Left colon (tissue), 2 donors: ENCODE data around the gene CCDC74B. TPM values are rescaled to one million over a fixed set of nuclear protein-coding genes. Genes with fewer than 3 reads are reported as not detected.
"Not testable (repeated sequence)": the region's sequence is repeated elsewhere in the genome, so short reads cannot be mapped to it uniquely, and the experiment has no call there.

ENCODE experiments used
- ATAC-seq: fragments of 200-7000 bp; cut with Tn5 transposase; one replicate; pipeline ENCODE4 v1.9.1; 2020; ENCODE audit warnings: mild to moderate bottlenecking, moderate library complexity
- DNase-seq, 2 donors: peaks; one replicate each; pipeline ENCODE4 v3.0.0-alpha.2; 2020
- intact Hi-C, 2 donors: fragments of 100-400 bp; cut with DNase I in 1 of 2; cut with micrococcal nuclease in 1 of 2; formaldehyde crosslinking; loops; one replicate each; pipeline versions ENCODE4 v1.11.2 to v1.14.0; 2022; cut with DNase I, micrococcal nuclease
- total RNA-seq, 2 donors: library from RNA; stranded (reverse); fragmentation: NEBNext Ultra II Directional; extraction: Animal tissue kit (Norgen Biotek cat#: 25700); gene quantifications; one replicate each; pipeline ENCODE4 v1.2.1, GENCODE V29; 2021
- donor health status: DM: no; HTN: no; CAD: no.
- donor health status: DM: yes; HTN: yes; CAD: no.

Gene CCDC74B
- total RNA-seq, 2 donors from 2014 or later, result 0.49 to 0.73 TPM

DNA sequence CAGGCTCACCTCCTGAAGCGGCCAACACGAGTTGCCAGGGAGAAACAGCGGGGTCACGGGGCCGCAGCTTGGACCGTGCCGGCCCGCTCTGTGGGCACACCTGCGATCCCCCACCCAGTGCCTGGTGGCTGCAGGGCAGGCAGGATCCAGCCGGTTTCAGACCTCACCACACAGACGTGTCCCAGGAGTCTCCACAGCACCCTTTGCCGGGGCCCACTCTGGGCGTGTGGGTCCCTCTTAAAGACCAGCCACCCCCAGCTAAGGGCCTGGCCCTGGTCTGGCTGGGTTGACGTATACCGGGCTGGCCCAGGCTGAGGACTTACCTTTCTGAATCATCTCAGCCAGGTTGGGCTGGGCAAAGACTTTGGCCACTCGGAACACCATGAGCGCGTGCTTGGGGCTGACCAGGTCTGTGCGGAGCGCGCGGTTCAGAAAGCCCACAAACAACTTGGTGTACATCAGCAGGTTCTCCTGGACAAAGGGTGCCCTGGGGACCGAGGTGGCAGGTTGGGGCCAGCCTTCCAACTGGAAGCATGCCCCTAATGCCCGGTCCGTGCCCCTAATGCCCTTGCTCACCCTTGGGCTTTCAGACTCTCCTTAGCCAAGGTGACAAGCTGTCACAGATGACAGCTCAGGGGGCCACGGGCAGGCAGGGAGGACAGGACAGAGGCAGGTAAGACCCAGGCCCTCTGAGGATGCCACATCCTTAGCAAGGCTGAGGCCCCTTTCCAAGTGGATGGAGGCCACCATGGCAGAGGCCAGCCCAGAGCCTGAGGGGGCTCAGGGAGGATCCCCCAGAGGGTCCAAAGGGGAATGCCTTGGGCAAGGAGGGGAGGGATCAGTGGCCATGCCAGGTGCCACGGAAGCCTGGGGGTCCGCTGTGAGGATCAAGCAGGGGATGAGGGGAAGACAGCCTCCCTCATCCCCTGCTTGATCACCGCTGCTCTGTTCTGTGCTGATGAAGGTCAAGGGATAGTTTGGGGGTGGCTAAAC is 10.2 kb upstream of the CCDC74B start:
- ATAC-seq, result no peak
- intact Hi-C loops, result no loop called here
- DNase-seq, result no peak

DNA sequence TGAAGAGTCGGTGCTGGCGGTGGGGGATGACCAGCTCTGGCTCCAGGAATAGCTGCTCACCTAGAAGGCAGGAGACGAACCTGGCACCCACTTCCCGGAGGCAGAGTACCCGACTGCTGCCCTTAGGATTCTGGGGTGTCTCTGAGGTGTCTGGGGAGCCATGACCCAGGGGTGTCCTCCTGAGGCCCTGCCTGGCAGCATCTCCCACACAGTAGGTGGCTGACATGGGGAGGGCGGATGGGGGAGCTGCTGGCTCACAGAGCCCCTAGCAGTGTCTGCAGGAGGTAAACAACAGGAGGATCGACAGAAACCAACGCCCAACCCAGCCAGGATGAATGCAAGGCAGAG is 9.5 kb upstream of the CCDC74B start:
- ATAC-seq, DNase-seq, intact Hi-C loops: not testable (repeated sequence)

DNA sequence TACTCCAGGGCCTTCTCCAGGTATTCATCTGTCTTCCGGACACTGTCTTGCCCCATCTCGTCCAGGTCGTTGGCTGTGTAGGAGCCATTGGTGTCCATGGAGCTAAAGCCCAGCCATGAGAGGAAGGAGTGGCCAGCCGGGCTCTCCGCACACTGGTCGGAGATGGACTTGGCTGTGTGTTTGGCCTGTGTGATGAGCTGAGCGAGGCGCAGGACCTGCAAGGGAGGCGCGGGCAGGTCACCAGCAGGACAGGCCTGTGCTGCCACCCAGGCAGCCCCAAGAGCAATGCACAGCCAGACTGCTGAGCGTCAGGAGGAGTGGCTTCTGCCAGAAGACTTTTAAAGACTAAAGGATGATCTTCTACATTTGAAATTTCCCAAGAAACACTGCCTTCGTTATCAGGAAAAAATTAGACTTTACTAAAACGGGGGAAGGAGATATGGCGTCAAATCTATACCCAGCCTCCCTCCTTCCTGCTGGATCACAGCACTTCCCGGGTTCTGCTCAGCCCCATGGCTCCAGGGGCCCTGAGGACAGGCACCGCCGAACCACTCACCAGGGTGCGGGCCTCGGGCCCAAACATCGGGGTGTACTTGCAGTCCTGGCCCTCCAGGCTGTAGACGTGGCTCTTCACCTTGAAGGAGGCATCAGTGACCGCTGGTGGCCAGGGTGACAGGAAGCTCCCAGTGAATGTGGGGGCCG is 9.0 kb upstream of the CCDC74B start:
- ATAC-seq, DNase-seq, intact Hi-C loops: not testable (repeated sequence)

DNA sequence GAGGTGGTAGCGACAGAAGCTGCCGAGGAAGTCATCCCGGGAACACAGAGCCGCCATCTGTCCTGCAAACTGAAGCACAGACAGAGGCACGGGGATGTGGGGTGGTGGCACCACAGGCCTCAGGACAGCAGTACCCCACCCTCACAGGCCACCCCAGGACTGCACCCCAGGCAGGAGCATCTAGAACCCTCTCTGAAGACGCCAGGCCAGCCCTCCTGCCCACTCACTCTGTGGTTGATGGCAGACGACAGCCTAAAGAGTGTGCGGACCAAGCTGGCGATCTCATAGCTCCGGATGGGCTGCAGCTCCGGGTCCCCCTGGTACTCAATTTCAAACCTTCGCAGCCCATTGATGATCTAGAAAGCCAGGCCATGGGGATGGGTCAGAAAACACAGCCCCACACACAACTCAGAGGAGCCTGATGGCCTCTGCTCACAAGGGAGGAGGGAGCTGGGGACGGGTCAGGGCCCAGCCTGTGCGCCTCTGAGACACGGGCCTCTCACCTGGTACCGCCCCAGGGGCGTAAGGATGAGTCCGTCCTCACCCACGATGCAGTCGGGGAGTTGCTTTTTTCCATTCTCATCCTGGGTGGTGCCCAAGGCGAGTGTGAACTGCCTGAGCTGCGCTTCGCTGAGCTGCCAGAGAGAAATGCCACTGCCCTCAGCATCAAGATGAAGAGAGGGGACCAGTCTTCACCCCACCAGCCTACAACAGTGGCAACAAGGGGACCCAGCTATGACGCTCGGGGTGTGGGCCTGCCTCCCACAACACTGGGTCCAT is 8.1 kb upstream of the CCDC74B start:
- no peak for DNase-seq
- intact Hi-C loops, result no loop called here
- no peak for ATAC-seq

DNA sequence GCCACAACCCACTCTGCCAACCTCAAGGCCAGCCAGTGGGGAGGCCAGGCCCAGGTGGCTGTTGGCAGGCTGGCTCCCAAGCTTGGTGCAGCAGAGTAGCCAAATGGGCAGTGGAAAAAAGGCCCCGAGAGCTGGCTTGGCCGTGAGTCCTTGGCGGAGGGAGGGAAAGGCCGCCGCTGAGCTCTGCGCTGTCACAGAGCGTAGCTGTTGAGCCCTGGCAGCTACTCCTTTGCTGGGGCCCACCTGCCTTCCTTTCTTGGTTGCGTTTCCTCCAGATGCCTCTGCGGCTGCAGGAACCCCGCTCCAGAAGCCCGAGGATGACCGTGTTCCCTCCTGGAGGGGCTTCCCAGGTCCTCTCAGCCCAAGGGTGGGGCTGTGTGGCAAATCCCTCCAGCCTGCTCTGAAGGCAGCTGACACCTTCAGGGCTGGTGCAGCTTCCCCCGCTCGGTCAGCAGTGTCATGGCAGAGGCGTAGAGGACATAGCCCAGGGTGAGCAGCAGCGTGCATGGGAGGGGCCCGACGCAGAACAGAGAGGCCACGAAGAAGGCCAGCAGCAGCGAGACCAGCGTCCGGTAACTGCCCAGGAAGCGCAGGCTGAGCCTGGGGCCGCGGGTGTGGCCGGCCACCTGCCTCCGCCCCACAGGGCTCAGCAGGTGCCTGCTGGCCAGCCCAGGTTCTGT is 7.4 kb upstream of the CCDC74B start:
- DNase-seq, intact Hi-C loops, ATAC-seq: not testable (repeated sequence)

DNA sequence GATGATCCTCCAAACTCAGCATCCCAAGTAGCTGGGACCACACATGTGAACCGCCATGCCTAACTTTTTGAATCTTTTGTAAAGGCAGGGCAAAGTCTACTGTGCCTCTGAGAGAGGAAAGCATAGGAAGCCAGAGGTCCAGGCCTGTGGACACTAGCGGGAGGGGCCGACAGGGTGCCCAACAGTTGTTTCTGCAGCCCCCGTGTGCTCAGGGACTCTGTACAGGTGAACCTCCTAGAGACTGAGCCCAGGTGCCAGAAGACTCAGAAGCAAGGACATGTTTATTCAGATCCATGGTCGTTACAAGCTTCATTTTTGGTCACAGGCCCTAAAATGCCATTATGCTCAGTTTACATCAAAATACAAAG is 6.2 kb upstream of the CCDC74B start:
- ATAC-seq, DNase-seq, intact Hi-C loops: not testable (repeated sequence)

DNA sequence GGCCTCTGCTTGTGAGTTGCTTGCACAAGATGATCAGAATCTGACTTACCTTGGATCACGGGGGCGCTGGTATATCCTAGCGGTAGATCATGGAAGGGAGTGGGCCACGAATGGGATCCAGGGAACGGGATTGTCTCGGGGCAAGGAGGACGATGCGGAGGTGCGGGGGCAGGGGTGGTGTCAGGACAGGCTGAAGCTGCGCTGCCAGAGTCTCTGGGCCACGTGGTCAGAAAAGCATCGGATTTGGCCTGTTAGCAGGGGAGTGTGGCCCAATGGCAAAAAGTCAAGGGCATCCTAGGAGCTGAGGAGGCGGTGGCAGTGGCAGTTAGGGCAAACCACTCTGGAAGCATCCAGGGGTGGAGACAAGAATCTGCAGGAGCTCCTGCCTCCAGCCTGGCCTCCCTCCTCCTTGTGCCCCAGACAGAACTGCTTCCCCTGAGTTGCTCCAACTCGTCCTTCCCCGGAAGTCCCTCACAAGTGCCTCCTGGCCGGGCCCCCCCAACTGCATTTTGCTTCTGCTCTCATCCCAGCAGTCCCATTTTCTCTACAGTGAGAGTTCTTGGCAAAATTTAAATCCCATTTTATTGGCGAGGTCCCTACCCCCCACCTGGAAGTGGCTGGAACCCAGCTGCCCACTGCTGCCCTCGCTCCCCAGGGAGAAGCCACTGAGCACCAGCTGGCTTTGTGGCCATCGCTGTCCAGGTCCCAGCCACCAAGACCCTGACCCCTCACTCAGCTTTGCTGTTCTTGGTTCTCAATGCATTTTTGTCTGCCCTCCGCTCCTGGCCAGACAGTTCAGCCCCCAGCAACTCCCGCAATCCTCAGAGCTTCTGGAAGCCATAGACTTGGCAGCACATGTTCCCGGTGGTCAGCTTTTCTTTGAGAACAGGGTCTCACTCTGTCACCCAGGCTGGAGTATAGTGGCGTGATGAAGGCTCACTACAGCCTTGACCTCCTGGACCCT is 5.6 kb upstream of the CCDC74B start:
- intact Hi-C loops, result no loop called here
- DNase-seq (no peak), ATAC-seq (no peak)

DNA sequence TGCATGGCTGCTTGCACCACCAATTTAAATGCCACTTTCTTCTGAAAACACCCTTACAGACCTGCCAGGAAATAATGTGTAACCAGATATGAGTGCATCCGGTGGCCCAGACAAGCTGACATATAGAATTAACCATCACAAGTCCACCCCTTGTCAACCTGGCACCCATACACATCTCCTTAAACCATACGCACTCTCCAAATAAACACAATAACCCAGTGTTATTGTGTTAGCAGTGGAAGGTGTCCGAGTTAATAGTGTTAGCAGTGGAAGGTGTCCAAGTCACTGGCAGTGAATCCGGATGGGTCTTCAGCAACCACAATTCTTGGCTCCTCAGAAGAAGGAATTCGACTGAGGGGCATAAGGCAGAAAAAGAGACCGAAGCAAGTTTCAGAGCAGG is 3.6 kb upstream of the CCDC74B start:
- ATAC-seq, intact Hi-C loops, DNase-seq: not testable (repeated sequence)

DNA sequence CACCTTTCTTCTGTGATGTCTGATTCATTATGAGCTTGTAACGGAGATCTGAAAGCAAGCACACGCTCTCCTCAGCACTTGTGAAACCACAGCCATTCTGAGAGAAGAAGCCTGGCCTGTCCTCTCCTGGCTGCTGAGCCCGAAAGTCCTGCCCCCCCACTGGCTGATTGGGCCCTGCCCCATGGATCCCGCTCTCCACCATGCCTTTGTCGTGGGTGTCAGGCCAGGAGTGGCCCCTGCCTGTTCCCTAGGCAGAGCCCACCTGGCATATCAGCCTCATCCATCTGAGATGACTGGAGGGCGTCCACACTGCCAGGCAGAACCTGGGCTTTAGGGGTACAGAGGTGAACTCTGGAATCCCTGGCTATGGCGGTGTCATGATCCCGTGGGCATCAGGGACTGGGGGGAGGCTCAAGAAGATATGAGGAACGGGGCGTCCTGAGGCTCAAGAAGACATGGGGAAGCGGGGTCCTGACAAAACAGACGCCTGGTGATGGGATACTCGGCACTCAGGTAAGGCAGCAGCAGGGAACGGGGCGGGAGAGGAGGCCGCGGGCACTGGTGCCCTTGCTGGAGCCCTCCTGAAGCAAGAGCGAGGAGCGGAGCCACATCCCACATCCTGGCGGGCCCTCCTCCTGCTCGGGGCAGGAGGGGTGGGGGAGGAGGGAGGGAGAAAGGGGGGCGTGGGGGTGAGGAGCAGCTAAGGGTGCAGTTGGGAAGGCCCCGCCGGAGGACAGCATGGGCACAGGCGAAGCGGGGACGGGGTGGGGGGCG is 1.5 kb downstream of the CCDC74B start:
- ATAC-seq, DNase-seq, intact Hi-C loops: not testable (repeated sequence)

DNA sequence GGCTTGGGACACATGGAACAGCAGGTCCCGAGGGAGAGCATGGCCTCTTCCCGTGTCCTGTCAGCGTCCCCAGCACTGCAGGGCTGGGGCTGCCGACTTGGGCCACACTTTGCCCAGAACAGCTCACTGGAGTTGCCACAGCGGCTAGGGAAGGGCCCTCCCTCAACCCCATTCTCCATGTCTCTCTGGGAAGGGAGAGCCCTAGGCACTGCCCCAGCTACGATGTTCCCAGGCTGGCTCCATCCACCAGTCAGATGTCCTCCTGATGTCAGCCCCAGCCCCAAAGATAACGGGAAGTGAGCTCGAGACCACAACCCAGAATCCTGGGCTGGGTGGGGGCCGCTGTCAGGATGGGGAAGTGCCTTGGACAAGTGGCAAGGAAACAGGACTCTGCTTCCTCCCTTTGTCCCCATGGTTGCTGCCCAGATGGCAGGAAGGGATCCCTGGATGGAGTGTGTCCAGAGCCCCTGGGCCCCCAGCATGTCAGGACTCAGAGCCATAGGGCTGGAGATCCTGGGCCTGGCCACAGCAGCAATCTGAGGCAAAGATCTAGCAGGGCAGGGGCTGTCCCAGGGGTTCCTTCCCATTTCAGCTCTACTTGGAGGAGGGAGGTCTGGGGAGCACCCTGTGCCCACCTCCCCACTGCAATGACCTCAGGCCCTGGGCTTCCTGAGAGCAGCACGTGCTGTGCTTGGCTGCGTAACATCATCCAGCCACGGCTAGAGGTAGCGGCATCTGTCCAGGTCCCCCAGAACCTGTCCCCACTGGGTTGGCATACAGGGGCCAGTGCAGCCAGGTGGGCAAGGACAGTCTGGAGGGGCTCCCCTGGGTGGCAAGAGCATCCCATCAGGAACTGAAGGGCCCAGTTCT is 2.3 kb downstream of the CCDC74B start:
- intact Hi-C loops, DNase-seq, ATAC-seq: not testable (repeated sequence)

DNA sequence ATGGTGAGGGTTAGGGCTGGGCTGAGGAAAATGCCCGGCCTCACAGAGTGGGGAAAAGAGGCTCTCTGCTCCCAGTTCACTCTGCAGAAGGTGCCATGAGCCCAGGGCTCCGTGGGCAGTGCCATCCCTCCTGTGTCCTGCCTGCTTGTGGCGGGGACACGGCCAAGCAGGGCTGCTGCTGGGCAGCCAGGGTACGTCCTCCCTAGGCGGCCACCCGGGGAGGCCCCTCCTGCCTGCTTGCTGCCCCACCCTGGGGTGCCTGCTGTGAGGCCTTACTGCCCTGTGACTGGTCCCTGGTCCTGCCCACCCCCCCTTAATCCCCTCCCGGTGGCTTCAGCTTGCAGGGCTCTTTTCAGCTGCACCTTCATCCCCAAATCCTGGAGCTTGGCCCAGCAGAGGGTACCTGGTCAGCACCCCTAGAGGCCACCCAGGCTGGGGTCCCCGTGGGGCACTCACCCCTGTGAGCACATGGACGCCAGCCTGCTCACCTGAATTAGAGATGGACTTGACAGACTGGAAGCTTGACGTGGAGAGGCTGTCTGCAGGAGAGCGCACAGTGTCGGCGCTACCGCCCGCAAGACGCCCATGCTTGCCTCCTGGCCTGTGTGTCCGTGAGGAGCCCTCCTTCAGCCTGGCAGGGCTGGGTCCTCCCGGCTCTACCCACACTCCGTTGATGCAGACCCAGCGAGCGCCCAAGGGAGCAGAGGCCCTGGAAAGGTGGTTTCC is 3.1 kb downstream of the CCDC74B start:
- intact Hi-C loops, ATAC-seq, DNase-seq: not testable (repeated sequence)

DNA sequence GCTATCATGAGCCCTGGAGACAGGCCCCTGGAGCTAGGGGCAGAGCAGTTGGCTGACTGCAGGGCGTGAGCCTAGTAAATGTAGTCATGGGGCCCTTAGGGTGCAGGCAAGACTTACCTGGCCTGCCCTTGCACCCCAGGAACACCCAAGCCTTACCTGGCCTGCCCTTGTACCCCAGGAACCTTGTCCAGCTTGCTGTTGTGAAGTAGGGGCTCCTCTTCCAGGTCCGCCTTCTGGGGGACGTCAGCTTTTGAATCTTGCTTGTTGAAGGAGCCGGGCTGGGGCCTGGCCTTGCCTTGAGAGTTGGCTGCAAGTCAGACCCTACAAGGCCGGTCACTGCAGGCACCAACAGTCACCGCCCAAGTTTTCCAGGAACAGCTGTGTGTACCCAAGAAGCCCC is 3.9 kb downstream of the CCDC74B start:
- ATAC-seq, DNase-seq: not testable (repeated sequence)

DNA sequence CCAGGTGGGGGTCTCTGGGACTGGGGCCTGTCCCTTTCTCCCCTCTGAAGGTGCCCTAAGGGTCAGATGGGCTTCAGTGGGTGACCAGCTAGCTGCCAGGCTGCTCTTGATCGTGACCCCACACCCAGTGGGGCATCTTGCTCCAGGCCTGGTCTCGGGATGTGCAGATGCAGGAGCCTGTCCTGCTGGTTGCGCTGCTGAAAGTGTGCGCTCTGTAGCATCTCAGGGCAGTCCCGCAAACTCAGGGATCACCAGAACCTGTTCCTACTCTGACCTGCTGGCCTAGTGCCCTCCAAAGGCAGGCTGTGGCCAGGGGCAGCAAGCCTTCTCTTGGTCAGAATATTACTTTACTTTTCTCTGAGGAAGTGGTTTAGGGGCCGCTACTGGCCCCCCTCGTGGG is 4.4 kb downstream of the CCDC74B start:
- intact Hi-C loops, ATAC-seq, DNase-seq: not testable (repeated sequence)

More for the DNA sequence above, 3.9 kb downstream of the CCDC74B start:
- intact Hi-C loops, result not testable (repeated sequence)

DNA sequence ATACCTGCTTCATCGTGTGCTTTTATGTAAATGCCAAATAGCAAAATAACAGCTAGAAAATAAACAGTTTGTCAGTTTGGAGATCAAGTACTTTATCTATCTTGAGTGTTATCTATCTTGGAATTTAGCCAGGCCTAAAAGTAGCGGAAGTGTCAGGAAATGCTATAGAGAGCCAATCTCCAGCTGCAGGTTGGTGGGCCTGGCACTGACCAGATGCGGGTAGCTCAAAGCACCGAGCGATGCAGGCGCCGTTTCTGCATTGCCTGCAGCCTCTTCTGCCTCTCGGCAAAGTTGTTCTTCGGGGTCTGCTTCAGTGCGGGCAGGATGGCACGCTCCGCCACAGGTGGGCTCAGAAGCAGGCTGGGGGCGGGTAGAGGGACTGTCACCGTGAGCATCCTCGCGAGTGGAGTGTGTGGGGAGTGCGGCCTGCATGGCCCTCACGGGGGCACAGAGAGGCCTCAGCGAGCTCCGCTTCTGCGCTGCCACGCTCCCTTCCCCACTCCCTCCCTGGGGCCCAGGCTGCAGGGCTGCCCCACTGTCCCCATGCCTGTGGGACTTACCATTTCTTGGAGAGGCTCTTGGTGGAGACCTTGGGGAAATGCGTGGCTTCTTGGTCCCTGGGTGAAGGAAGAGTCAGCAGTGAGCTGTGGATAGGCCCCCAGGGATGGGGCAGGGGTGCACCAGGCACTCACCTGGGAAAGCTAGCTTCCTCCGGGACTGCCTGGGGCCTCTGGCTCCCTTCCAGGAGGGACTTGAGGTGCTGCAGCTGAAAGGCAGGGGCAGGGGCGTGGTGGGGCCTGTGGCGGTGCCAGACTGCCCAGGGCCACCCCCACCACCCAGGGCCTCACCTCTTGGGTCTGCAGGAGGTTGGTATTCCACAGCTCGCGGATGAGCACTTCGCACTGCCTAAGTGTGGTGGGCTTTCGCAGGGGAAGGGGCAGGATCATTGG is 5.3 kb downstream of the CCDC74B start:
- intact Hi-C loops, ATAC-seq, DNase-seq: not testable (repeated sequence)
